ENCODE data around the gene KRTAP4-3.
A peak's percentile ranks its signal among the peaks of the same experiment; 100 is the strongest.
"Not testable (repeated sequence)": the region's sequence is repeated elsewhere in the genome, so short reads cannot be mapped to it uniquely, and the experiment has no call there.

The KRTAP4-3 gene

DNA sequence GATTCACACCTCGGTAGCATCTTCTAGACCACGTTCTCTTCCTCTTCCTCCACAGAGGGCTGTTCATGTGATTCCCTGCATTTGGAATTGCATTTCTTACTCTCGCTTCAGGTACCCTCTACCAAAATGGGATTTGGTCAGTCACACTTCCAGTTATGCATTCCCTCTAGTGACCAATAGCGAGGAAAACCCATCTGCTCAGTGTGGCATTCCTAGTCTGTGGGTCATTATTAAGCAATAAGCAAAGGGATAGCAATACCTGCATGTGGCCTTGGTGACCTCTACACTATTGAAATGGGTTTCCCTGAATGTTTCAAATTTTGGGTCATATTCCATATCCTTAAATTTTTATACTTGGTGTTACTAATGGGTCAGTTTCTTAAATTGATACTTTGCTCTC, 18.0 kb downstream of the KRTAP4-3 start:
- no peak for DNase-seq

DNA sequence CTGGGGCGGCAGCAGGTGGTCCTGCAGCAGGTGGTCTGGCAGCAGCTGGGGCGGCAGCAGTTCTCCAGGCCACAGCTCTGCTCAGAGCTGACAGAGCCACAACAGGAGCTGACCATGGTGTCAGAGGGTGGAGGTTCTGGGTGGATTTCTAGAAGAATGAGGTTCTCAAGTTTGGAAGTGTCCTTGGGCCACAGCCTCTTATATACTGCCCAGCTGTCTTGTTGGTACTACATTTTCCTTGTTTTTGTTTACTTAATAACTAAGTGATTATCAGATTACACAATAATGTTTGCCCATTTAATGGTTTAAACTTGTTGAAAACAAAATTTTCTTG, 18.4 kb downstream of the KRTAP4-3 start, which contains the start of gene KRTAP4-5:
KRTAP4-5 (minus strand) TSS at position 174 of the 334 bp plus-strand sequence; CDS start at position 116, 58 bp downstream.
- DNase-seq, result no peak

DNA sequence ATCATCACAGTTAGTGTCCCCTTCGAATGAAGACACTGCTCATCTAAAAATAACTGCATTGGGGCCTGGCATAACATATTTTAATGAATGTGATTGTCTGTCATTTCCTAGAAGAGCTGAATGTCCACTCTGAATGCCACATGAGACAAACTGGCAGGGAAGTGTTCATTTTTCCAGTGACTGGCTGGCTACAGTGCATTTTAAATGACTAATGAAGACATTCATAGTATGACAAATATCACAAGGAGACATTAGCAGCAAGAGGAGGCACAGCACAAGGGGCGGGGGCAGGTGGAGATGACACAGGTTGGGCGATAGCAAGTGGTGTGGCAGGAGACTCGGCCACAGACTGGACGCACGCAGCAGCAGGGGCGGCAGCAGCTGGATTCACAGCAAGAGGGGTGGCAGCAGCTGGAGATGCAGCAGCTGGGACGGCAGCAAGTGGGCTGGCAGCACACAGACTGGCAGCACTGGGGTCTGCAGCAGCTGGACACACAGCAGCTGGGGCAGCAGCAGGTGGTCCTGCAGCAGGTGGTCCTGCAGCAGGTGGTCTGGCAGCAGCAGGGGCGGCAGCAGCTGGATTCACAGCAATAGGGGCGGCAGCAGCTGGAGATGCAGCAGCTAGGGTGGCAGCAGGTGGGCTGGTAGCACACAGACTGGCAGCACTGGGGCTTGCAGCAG, 18.9 kb downstream of the KRTAP4-3 start:
- not testable (repeated sequence) for DNase-seq

DNA sequence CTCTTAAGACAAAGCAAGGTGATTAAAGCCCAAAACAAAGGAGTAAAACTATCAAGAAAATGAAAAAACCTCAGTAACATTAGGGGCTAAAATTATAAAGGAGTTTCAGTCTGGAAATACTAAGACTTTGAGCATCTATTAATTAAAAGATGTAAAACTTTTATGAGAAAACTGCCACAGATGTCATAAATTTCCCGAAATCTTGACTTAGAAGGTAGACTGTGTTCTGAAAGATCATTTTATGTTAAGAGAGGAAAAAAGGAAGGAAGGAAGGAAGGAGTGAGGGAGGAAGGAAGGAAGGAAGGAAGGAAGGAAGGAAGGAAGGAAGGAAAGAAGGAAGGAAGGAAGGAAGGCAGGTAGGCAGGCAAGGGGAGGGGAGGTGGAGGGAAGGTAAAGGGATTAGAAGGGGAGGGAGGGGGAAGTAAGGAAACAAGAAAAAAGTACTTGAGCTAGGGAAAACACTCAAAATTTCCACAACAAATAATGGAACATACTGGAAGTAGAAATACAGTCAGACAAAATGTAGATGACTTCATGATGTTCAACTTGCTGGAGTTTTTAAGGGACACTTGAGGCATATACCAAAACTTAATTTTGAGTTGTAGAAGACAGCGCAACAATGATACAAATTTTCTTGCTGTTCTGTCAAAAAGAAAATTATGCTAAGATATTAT, 20.4 kb downstream of the KRTAP4-3 start:
- no peak for DNase-seq

- DNase-seq, result no peak
Measured at GRCh38 chr17:41145261-41145660, 22.8 kb downstream of the KRTAP4-3 start.

GRCh38 chr17:41144846-41145245, 23.2 kb downstream of the KRTAP4-3 start:
- no peak for DNase-seq

GRCh38 chr17:41141361-41141760, 26.7 kb downstream of the KRTAP4-3 start:
- DNase-seq, result no peak

- DNase-seq, result peak; percentile 90
Measured at GRCh38 chr17:41140360-41141131, 27.5 kb downstream of the KRTAP4-3 start, which contains the start of gene KRTAP4-6. Gene KRTAP4-6 (minus strand): TSS chr17:41140544. CDS start chr17:41140487, 57 bp downstream.

DNA sequence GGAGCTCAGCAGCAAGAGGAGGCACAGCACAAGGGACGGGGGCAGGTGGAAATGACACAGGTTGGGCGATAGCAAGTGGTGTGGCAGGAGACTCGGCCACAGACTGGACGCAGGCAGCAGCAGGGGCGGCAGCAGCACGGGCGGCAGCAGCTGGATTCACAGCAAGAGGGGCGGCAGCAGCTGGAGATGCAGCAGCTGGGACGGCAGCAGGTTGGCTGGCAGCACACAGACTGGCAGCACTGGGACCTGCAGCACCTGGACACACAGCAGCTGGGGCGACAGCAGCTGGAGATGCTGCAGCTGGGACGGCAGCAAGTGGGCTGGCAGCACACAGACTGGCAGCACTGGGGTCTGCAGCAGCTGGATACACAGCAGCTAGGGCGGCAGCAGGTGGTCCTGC, 28.2 kb downstream of the KRTAP4-3 start:
- not testable (repeated sequence) for DNase-seq

GRCh38 chr17:41133880-41134735, 33.9 kb downstream of the KRTAP4-3 start:
- no peak for DNase-seq

DNA sequence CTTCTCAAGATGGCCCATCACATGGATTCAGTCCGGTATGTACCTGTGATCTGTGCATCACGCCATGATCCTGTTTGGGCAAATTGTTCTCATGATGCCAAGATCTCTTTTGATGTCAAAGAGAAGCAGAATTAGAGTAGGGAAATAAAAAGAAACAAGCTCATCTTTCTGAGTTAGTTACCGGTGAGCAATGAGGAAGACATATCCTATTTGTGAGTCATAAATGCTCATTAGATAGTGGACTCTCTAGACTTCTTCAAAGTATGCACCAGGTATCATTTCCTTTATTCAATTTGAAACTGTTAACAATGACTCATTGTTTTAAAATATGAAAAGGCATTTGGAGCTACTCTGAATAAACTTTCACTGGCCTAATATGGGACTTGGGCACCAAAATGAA, 36.0 kb downstream of the KRTAP4-3 start:
- DNase-seq, result peak; percentile 39

- no peak for DNase-seq
Measured at GRCh38 chr17:41127371-41127770, 40.6 kb downstream of the KRTAP4-3 start.

DNA sequence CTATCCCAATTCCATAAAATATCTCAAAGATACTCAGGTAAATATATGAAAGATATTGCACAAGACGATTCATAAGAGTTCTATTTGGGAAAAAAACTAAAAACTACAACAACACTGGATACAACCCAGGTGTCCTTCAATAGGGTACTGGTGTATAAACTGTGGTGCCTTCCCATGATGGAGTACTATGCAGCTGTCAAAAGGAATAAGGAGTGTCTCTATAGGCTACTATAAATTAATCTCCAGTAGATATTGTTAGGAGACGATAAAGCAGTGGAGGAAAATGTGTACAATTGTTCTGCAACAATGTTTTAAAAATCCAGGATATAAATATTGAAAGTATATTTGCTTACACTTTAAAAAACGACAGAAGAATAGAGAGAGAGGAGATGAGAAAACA, 41.6 kb downstream of the KRTAP4-3 start:
- DNase-seq, result no peak

- DNase-seq, result no peak
Measured at GRCh38 chr17:41125064-41125463, 43.0 kb downstream of the KRTAP4-3 start.

- DNase-seq, result not testable (repeated sequence)
Measured at GRCh38 chr17:41123991-41124371, 44.0 kb downstream of the KRTAP4-3 start, which contains the start of gene KRTAP4-12. Gene KRTAP4-12 (minus strand): TSS chr17:41124182. CDS start chr17:41124122, 60 bp downstream.

GRCh38 chr17:41123292-41123990, 44.6 kb downstream of the KRTAP4-3 start:
- DNase-seq, result not testable (repeated sequence)

DNA sequence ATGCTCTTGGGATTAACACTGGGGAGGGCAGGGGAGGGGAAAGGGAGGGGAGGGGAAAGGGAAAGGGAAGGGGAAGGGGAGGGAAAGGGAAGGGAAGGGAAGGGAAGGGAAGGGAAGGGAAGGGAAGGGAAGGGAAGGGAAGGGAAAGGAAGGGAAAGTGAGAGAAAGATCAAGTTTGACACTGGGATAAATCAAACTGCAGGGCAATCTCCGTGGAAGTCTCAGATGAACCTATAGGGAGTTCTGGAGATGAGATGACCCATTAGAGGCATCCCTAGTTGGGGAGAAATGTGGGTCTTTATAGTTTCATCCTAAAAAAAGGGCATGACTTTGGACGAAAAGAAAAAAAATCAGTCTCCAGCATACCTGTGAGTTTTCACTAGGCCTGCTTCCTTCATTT, 46.3 kb downstream of the KRTAP4-3 start:
- no peak for DNase-seq

DNA sequence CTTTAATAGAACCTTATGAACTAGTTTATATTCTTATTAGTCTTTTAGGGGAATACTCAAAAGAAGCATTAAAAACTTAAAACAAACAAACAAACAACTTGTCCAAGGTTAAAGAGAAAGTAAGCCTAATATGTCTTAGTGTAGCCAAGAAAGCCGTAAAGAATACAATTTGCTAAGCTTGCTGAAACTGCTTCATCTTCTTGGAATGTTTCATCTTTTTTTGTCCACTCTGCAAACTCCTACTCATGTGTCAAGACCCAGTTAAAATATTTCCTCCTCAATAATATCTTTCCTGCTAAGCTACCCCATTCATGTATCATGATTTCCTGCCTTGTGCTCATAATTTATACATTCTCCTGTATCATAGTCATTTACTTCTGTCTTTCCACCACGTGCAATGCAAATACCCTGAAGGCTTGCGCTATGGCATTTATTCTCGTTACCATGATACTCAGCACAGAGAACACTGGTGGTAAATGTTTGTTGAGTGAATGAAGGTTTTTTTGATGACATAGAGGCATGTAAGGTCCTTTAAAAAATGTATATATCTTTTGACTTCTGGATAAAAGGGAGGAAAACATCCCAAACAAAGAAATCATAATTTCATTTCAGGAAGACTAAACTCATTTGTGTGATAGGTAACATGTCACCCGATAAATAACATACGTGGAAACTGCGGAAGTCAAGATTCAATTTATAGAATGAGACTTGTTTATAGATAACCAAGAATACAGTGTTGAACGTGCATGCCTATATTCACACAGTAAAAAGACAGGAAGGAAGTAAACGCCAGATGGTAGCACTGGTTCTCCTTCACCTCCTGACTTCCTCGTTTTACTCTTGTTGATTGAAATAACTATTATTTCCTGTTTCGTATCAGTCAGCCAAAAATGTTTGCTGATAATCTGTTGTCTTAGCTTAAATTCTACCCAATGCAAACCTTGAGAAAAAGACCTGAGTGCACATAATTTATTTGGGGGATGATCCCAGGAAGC, 48.0 kb downstream of the KRTAP4-3 start:
- DNase-seq, result peak; percentile 56

GRCh38 chr17:41118721-41119120, 49.3 kb downstream of the KRTAP4-3 start:
- peak; percentile 51 for DNase-seq

GRCh38 chr17:41117846-41118386, 50.1 kb downstream of the KRTAP4-3 start, which contains the start of gene KRTAP4-11:
Gene KRTAP4-11 (minus strand): TSS chr17:41118373. CDS start chr17:41118315, 58 bp downstream.
- not testable (repeated sequence) for DNase-seq

All from HCEC 1CT (cell line).